Ovary (tissue), 3 donors: ENCODE measurements around the gene ANKUB1.

ENCODE experiments used
- CTCF ChIP-seq, 3 donors: fragments of 450-650 bp in 2 of 3; fragments of 200-600 bp in 1 of 3; IDR thresholded peaks; one replicate each; pipeline versions ENCODE4 v1.5.1 to v1.8.0; 2016 to 2022; ENCODE audit warnings: antibody characterized with exemption in 3 of 3, mild to moderate bottlenecking in 1 of 3
- EP300 ChIP-seq: sonication (generic); formaldehyde crosslinking; IDR thresholded peaks from one replicate; pipeline ENCODE4 v1.6.1; 2017; ENCODE audit warnings: antibody characterized with exemption
- donor health status: DM: no; HTN: no; CAD: no.

- peak; percentile 77 to 82 (median 79) for TF ChIP-seq CTCF (IDR thresholded peaks at IDR 0.05)
- no peak for TF ChIP-seq EP300
Observed at GRCh38 chr3:149717391-149718056, 74.8 kb downstream of the ANKUB1 start.
